ENCODE measurements around the gene ARRDC3. TPM values are rescaled to one million over a fixed set of nuclear protein-coding genes. Genes with fewer than 3 reads are reported as not detected.

ARRDC3 gene
- total and polyA plus RNA-seq, 10 of the 15 experiments (the other 5 are each of a cell fraction or from before 2014, with no cell fraction given), result 2.3 to 14.0 (median 8.6) TPM

- H3K4me2 ChIP-seq (ENCODE audit: control insufficient read depth, insufficient read depth), result no peak overlapping the region
- DNase-seq (ENCODE audit: low read depth, low spot score), result no peak
- H3K27me3 ChIP-seq (replicated peaks in 1 of 2; ENCODE audit: control insufficient read depth in 2 of 2, insufficient read depth in 2 of 2, low read length in 1 of 2), result no peaks in the 10 kb centered on the region
- no peak for ATAC-seq
- no peak overlapping the region for H3K4me3 ChIP-seq
- H3K27ac ChIP-seq (ENCODE audit: control insufficient read depth, insufficient read depth), result no peak overlapping the region
- BruUV-seq (replicated peaks), result no TSS peak
- CTCF ChIA-PET, result no interaction called here
- FAIRE-seq, result no peak
- RAD21 ChIA-PET (ENCODE audit: unreplicated experiment), result no interaction called here
- no peak overlapping the region for H3K9ac ChIP-seq (ENCODE audit: control insufficient read depth, insufficient read depth, low read length)
- H3K9me3 ChIP-seq (replicated peaks; ENCODE audit: control insufficient read depth, insufficient read depth, low read length), result no peaks in the 10 kb centered on the region
- TF ChIP-seq ATF7 (IDR thresholded peaks at IDR 0.05; ENCODE audit: low read depth) (no peak), NFXL1 (IDR thresholded peaks at IDR 0.05; ENCODE audit: borderline replicate concordance) (no peak), ETV6 (conservative IDR thresholded peaks at IDR 0.05 in 1 of 2, IDR thresholded peaks at IDR 0.05 in 1 of 2; ENCODE audit: borderline replicate concordance in 1 of 2, low read depth in 1 of 2) (no peak), MEF2B (IDR thresholded peaks at IDR 0.05; ENCODE audit: partially characterized antibody, poor library complexity, severe bottlenecking) (no peak), MXI1 (IDR thresholded peaks at IDR 0.05; ENCODE audit: low read depth, low read length) (no peak), SIX5 (IDR thresholded peaks at IDR 0.05; ENCODE audit: low read depth, low read length, severe bottlenecking) (no peak)
- 99% methylated on average over 6 of the region's 9 CpGs for WGBS (ENCODE audit: insufficient coverage, insufficient replicate concordance, low lambda C conversion rate, missing lambda C conversion rate)
- intact Hi-C loops (cut with micrococcal nuclease; ENCODE audit: unreplicated experiment), result no loop called here
- POLR2A ChIA-PET, result interaction anchor here (0.7 kb wide), 1 partner anchor 50 kb away, joined by 4 read pairs; no protein-coding TSS in a partner anchor
- H4K20me1 ChIP-seq (ENCODE audit: control insufficient read depth, insufficient read depth), result no peaks in the 10 kb centered on the region
- peaks cover 3% of the 10 kb centered on the region; the same call in 1 of the 2 replicates for H3K4me1 ChIP-seq (ENCODE audit: control insufficient read depth, insufficient read depth, low read length)
- H3K79me2 ChIP-seq (ENCODE audit: control insufficient read depth, insufficient read depth, low read length), result no peaks in the 10 kb centered on the region
- H2AFZ ChIP-seq (ENCODE audit: control insufficient read depth, low read depth, low read length), result no peak overlapping the region
- no peaks in the 10 kb centered on the region for H3K36me3 ChIP-seq (ENCODE audit: control insufficient read depth in 2 of 2, insufficient read depth in 2 of 2, low read length in 1 of 2)
- SMC1A ChIA-PET (ENCODE audit: uncharacterized antibody, unreplicated experiment), result no interaction called here
- in situ Hi-C loops (cut with MboI), result no loop called here
Observed at GRCh38 chr5:91318724-91319123, 64.4 kb downstream of the ARRDC3 start.
